ENCODE results near the gene PIH1D1.
A peak's percentile ranks its signal among the peaks of the same experiment; 100 is the strongest.
"Not testable (repeated sequence)": the region's sequence is repeated elsewhere in the genome, so short reads cannot be mapped to it uniquely, and the experiment has no call there.

PIH1D1 gene

DNA sequence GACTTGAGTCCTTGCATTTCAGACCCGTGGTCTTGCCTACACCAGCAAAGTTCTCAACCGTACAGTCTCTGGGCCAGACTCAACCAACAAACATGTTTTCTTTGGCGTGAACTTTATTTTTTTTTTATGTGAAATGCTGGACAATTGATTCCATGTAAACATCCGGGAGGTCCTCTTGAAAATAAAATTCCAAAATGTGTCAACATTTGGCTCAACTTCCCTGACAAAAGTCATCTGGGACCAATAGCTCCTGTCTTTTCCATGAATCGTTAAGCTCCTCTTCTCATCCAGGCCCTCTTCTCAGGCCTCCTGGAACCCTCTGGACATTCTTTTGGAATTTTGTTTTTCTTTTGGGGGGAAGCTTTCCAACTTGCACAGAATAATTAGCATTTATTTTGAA, 4.2 kb upstream of the PIH1D1 start:
- DNase-seq (ENCODE audit: low spot score) = no peak

DNA sequence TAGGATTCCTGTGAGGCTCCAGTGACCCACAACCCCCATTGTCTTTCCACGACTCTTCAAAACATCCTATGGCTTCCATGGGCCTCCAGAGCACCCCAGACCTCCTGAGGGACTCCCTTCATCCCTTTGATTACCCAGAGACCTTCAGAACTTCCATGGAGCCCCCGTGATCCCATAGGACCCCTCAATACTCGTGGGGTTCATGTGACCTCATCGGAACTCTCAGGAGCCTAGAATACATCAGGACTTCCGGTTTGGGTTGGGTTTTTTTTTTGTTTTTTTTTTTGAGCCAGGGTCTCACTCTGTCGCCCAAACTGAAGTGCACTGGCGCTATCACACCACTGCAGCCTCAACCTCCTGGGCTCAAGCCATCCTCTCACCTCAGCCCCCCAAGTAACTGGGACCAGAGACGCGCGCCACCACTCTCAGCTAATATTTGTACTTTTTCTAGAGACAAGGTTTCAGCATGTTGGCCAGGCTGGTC, 2.2 kb upstream of the PIH1D1 start:
- no peak for DNase-seq (ENCODE audit: low spot score)

DNA sequence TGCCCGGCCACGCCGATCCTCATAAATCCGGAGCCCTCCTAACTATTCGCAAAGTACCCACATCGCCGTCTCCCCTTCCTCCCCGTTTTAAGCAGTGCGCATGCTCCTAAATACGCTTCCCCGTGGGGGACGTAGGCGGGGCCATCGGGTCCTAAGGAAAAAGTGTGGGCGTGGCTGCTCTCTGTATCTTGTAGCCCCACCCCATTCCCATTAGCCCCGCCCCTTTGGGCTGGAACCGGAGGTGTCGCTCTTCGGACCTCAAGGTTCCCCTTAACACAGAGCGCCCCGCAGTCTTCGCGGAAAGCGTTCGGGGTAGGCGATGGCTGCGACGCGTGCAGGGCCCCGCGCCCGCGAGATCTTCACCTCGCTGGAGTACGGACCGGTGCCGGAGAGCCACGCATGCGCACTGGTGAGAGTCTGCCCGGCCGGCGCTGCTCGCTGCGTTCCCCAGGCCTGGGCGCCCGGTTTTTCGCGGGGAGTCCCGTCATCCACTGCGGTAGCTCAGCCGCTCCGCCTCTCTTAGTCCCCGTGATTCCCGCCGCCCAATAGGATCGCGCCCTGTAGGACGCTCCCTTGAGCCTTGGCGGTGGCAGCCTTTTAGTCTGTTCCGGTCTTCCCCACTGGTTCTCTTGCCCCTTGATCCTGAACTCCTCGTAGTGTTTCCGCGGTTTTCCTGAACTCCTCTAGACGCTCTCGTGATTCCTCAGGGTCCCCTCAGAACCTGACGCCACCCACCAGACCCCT, 1.6 kb upstream of the PIH1D1 start, which contains the start of gene ALDH16A1:
ALDH16A1 (plus strand) TSS at position 213 of the 744 bp plus-strand sequence; CDS start at position 320, 107 bp downstream.
- peak; percentile 97 for DNase-seq (ENCODE audit: low spot score)

DNA sequence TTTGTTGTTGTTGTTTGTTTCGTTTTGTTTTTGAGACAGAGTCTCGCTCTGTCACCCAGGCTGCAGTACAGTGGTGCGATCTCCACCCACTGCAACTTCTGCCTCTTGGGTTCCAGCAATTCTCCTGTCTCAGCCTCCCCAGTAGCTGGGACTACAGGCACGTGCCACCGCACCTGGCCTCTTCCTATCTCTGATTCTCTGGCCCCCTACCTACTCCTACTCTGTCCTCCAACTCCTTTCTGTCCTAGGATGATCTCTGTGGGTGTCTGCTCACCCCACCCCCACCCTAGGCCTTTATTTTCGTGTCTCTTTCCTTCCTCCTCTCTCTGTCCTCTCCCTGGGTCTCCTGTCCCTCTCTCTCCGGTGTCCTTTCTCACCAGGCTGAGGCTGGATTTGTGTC, 1.2 kb downstream of the PIH1D1 start:
- no peak for DNase-seq (ENCODE audit: low spot score)

DNA sequence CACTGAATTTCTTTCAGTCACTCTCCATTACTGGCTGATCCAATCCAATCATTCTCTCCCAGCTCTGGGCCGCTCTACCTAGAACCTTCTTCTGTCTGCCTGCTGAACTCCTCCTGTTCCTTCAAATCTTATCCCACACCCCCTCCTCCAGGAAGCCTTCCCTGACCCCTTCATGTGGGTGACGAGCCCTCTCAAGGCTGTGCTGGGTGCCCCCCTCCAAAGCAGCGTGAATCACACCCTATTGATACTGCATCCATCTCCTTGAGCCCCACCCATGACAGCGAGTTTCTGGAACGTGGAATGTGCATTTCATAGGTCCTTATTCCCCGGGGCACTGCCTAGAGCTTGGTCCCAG, 3.2 kb downstream of the PIH1D1 start:
- DNase-seq (ENCODE audit: low spot score) = no peak

DNA sequence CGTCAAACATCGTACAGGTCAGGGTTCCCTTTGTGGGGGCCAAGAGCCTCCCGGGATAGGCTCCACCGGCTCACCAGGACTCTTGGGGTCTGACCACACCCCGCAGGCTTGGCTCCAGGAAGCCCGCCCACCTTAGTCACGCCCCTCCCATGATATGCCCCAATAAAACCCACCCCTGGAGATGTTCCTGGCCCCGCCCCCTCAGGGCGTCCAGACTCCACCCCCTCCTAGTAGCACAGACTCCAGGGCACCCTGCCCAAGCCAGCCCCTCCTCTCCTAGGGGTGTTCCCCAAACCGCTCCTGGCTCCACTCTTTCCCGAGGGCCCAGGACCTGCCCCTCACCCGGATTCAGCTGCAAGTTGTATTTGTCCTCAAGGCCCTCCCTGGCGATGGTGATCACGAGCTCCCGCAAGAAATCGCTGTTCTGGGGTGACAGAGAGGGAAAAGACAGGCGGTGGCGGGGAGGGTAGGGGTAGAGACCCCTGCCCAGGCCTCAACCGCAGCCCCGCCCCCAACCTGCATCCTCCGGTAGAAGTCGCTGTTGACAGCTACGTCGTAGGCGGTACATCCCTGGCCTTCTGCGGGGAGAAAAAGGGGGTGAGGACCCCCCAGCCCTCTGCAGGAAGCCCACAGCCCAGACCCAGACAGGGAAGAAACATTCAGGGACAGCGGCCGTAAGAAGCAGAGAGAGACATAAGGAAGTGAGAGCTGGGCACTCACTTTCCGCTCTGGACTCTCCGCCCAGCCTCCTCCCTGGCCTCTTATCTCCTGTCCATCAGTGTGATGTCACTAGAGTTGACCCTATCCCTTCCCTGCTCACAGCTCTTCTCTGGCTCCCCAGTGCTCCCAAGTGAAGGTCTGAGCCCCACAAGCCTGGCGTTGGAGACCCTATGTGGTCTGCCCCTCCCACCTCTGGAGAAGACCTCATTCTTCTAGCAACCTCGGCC, 3.9 kb downstream of the PIH1D1 start:
- no peak for DNase-seq (ENCODE audit: low spot score)

DNA sequence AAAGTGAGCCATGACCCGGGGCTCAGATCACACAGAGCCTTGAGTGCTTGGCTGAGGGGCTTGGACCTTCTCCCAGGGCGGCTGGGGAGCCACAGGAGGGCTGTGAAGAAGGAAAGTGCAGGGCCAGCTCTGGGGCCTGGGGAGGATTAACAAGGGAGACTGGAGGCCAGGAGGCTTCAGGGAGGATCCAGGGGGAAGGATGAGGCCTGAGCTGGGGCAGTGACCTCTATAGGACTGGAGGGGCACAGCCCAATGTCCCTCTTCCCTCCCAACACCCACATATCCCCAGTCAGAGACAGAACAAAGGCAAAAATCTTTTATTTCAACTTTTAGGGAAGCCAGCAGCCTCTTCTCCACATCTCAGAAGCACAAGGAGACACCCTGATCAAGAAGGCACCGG, 5.6 kb downstream of the PIH1D1 start:
- DNase-seq (ENCODE audit: low spot score) = no peak

DNA sequence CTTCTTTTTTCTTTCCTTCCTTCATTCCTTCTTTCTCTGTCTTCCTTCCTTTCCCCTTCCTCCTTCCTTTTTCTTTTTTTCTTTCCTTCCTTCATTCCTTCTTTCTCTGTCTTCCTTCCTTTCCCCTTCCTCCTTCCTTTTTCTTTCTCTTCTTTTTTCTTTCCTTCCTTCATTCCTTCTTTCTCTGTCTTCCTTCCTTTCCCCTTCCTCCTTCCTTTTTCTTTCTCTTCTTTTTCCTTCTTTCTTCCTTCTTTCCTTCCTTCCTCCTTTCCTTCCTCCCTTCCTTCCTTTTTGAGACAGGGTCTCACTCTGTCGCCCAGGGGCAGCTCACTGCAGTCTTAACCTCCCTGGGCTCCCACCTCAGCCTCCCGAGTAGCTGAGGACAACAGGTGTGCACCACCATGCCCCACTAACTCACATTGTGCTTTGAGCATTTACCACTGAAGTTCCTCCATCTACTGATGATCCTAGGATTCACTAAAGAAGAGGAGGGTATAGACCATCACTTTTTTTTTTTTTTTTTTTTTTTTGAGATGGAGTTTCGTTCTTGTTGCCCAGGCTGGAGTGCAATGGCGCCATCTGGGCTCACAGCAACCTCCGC, 7.4 kb downstream of the PIH1D1 start:
- not testable (repeated sequence) for DNase-seq (ENCODE audit: low spot score)

DNA sequence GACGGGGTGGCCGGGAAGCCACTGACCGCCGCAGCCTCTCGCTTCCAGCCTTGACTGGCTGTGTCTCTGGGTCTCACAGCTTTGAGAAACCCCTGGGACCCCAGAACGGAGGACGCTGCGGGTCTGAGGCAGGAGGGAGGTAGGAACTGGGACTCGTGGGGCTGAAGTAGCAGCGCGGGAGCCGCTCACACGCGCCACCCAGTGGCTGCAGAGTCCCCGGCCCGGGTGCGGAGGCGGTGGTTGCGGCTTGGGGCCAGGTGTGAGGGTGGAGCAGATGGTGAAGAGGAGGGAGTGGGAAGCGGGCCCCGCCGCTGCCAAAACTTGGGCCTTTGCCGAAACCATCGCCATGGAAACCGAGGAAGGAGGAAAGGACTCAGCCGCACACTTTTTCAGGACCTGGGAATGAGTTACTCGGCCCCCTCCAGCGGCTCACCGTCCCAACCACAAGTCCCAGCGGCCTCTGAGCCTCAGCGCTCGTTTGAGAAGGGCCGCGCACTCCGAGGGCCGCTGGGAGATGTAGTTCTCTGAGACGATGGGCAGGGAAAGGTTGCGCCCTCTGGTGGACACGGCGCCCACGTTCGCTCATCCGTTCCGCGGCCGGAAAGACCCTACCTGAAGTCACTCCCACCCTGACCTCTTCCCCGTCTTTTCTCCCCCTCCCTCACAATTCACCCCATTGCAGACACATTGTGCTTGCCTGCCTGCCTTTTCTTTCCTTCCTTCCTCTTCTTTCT, 8.1 kb downstream of the PIH1D1 start:
- DNase-seq (ENCODE audit: low spot score) = peak; percentile 92

DNA sequence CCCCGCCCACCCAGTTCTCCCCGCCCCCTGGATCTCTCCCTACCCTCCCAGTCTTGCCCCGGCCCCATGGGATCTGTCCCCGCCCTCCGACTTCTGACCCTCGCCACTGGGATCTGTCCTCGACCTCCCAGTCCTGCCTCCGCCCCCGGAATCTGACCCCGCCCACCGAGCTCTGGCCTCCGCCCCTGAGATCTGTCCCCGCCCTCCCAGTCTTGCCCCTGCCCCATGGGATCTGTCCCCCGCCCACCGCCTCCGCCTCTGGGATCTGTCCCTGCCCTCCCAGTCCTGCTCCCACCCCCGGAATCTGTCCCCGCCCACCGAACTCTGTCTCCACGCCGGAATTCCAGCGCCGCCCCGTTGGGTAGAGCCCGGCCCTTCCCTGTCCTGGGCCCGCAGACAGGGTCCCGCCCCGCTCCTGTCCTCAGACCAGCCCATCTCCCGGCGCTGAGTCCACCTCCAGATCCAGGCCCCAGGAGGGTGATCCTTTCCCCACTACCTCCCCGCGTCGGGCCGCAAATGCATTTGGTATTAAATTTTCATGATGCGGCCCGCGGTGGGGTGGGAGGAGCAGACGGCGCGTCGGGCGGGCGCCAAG, 8.7 kb downstream of the PIH1D1 start:
- DNase-seq (ENCODE audit: low spot score) = peak; percentile 41

DNA sequence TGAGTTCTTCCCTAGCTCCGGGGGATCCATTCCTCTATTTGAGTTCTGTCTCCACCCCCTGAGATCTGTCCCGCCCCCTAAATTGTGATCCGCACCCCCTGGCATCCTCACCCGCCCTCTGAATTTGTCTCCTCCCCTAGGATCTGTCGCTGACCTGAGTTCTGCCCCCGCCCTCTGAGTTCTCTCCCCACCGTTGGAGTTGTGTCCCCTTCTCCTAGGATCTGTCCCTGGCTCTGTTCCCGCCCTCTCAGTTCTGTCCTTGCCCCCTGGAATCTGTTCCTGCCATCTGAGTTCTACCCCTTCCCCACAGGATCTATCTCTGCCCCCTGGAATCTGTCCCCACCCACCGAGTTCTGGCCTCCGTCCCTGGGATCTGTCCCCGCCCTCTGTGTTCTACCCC, 9.3 kb downstream of the PIH1D1 start:
- DNase-seq (ENCODE audit: low spot score) = no peak

DNA sequence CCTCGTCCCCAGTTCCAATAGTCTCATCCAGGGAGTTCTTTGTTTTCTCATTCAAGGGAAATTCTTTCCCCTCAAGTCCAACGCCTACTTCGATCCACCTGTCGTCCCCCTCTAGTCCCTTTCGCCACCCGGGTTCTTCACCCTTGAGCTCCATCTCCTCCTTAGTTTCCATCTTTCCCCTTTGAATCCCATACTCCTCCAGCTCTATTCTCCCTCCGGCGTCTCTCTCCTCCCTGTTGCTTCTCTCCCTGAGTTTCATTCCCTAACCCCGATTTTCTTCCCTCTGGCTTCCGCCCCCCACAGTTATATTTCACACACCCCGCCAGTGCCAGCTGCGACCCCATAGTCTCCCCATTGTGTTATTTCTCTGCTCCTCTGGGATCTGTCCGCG, 9.7 kb downstream of the PIH1D1 start:
- no peak for DNase-seq (ENCODE audit: low spot score)

DNA sequence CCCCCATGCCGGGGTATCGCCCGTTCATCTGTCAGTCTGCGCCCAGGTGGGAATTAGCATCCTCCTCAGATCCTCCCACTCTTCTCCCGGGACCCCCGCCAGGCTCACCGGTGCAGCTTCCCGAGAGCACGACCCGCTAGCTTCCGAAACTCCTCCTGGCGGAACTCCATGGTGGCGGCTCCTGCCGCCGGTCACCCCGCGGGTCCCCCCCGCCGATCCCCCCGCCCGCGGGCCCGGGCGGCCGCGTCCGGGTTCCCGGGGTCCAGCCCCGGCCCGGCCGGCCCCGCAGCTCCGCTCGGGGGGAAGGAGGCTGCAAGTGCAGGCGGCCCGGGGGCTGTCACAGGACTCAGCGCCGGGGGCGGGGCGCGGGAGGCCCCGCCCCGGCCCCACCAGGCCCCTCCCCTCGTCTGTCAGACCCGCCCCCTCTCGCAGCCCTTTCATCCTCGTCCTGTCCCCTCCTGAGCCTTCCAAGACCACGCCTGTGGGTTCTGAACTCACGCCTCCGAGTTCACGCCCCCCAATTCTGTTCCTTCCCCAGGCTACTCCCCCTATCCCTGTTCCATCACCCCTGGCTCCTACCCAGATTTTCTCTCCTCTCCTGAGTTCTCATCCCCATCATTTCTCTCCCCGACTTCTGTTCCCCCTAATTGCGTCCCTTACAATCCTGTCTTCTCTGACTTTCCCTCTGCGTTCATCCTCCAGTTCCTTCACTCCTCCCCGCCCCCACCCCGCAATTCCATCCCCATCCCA, 10.2 kb downstream of the PIH1D1 start, which contains the start of gene SLC17A7:
SLC17A7 (minus strand) TSS at position 318 of the 750 bp plus-strand sequence; CDS start at position 170, 148 bp downstream.
- DNase-seq (ENCODE audit: low spot score) = peak; percentile 25

DNA sequence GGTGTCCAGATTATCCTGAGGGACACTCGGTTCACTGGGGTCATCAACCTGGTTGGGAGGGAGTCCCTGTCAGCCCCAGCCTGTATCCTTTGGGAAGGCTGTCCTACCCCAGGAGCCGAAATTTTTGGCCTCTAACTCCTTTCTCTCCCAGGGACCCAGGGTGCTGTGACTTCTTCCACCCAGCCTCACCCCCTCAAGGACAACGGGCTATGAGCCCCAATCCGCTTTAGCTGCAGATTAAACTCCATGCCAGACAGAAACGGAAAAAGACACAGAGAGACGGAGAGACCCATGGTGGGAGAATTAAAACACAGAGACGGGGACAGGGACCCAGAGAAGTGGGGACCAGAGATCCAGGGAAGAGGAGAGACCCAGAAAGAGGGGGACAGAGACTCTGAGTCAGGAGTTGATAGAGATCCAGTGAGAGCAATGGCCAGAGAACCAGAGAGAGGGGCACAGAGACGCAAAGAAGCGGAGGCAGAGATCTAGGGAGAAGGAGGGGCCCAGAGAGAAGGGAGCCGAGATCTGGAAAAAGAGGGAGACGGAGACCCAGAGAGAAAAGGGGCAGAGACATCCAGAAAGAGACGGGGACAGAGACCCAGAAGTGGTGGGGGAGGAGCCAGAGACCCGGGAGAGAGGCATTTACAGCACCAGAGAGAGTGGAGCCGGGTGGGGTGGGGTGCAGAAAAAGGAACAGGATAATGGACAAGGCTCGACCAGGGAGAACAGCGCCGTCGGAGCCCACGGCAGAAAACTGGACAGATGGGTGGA, 11.0 kb downstream of the PIH1D1 start:
- DNase-seq (ENCODE audit: low spot score) = no peak

DNA sequence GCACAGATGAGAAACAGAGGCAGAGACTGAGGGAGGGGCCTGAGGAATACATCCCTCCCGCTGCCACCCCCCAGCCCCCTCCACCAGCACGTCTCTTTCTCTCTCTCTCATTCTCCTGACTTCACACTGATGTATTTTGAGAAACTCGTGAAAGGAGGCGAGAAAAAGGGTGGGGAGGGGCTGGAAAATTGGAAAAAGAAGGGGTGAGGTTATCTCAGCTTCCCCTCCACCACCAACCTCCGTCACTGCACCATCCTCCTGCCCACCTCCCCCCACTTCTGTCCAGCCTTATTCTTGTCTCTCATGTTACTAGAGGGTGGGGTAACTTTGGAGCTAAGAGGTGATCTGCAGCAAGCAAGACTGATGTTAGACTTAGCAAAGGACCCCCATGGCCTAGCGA, 11.8 kb downstream of the PIH1D1 start:
- no peak for DNase-seq (ENCODE audit: low spot score)

DNA sequence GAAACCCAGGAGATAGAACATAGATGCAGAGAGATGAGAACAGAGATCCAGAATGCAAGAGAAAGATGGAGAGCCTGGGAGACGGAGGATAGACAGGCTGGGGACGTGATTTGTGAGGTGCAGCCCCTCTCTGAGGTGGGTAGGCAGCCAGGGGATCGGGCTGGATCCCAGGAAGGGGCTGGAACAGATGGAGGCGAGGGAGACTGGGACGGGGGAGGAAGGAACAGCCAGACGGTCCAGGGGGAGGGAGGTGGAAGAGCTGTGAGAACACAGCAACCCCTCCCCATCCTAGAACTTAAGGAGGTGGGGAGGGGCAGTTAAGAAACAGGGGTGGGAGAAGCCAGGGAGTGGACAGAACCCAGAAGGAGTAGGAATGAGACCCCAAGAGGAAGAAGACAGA, 13.4 kb downstream of the PIH1D1 start:
- no peak for DNase-seq (ENCODE audit: low spot score)

DNA sequence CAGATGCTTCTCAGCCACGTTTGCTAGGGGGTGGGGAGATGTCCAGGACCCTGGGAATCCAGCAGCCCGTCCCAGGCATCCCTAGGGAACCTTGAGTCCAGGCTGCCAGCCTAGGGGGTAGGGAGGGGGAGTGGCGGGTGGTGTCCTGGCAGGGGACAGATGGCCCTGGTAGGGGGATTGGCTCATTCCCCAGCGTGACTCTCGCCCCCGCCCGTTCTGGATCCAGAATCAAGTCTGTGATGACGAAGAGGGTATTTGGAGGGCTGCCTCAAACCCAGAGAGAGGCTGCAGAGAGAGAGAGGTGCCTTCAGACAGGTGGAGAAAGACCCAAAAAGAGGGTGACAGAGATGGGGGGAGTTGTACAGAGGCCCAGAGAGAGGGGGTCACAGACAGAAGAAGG, 14.4 kb downstream of the PIH1D1 start:
- DNase-seq (ENCODE audit: low spot score) = no peak

DNA sequence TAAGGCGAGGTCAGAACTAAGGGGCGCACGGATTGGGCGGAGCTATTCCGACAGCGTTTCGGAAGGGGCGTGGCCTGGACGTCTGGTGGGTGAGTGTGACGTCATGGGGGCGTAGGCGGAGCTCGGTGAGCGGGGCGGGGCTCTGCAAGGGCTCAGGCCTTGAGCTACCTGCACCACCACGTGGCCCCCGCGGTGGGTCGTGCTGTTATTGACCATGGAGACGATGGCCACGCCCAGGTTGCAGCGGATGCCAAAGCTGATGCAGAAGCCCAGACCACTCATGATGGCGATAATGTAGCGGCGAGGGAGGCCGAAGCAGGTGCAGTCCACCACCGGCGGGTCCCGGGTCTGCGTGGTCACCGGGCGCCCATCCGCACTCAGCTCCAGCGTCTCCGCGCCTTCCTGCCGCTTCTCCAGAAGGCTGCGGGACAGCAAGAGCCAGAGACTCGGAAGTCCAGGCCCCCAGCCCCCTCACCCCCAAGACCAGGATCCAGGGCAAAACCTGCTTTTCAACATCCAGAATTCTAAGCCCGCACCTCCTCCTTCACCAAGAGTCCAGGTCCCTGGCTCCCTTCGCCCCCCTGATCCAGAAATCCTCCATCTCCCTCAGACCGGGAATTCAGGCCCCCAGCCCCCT, 15.1 kb downstream of the PIH1D1 start:
- no peak for DNase-seq (ENCODE audit: low spot score)

DNA sequence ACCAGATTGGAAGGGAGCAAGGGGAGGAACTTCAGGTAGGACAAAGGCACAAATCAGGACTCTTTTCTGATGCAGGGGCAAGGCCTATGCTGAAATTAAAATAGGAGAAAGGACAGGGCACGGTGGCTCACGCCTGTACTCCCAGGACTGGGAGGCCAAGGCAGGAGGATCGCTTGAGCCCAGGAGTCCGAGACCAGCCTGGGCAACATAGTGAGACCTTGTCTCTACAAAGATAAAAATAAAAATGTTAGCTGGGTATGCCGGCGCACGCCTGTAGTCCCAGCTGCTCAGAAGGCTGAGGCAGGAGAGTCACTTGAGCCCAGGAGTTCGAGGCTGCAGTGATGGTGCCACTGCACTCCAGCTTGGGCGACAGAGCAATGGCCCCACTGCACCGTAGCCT, 15.9 kb downstream of the PIH1D1 start:
- DNase-seq (ENCODE audit: low spot score) = no peak
